ENCODE data around the gene EDA2R. TPM values are rescaled to one million over a fixed set of nuclear protein-coding genes. Genes with fewer than 3 reads are reported as not detected.
A peak's percentile ranks its signal among the peaks of the same experiment; 100 is the strongest.

EDA2R gene, protein sequence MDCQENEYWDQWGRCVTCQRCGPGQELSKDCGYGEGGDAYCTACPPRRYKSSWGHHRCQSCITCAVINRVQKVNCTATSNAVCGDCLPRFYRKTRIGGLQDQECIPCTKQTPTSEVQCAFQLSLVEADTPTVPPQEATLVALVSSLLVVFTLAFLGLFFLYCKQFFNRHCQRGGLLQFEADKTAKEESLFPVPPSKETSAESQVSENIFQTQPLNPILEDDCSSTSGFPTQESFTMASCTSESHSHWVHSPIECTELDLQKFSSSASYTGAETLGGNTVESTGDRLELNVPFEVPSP
- 2.8 and 3.6 TPM in 2 replicates for total RNA-seq
- long read RNA-seq, partial matches to known transcripts, result 0 of 8 reads
- long read RNA-seq, other reads (novel, unspliced or antisense), result 8 of 8 reads

- no peaks in the 10 kb centered on the region for H3K27me3 Mint-ChIP-seq (ENCODE audit: low read depth)
- peaks cover 12% of the 10 kb centered on the region for H3K4me1 Mint-ChIP-seq
- peaks cover 9% of the 10 kb centered on the region for H3K9me3 Mint-ChIP-seq
- no peak within 1 kb of the TSS for H3K27ac Mint-ChIP-seq (ENCODE audit: unreplicated experiment)
- peak within 1 kb of the TSS; percentile 91 for H3K4me3 Mint-ChIP-seq
- no peak for TF ChIP-seq CTCF (conservative IDR thresholded peaks at IDR 0.05)
- peak; percentile 9 for DNase-seq (ENCODE audit: low read depth, low spot score)
- no peaks in the 10 kb centered on the region for H3K36me3 Mint-ChIP-seq (ENCODE audit: low read depth)
Measured at GRCh38 chrX:66638591-66639500, at the start of gene EDA2R. TSS of gene EDA2R (minus strand) at chrX:66639078. CDS start at chrX:66616020, 23,058 bp downstream.

DNA sequence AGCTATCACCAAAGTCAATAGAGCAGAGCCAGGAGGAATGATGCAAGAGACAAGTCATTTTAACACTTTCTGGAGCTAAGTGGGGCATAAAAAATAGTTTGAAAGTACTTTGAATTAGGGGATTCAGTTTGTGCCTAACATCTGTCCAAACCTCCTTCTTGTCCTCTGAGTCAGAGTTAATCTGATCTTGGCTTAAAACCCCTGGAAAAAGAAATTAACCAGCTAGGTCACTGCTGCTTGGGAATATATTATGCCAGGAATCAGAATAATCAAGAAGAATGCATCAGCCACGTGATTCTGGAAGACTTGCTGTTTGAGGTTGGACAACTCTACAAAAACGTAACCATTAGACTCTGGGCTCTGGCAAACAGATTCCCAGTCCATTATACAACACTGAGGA, 45.3 kb upstream of the EDA2R start:
- peaks cover 5% of the 10 kb centered on the region for H3K9me3 Mint-ChIP-seq
- H3K36me3 Mint-ChIP-seq (ENCODE audit: low read depth), result no peaks in the 10 kb centered on the region
- H3K4me1 Mint-ChIP-seq, result no peaks in the 10 kb centered on the region
- H3K27me3 Mint-ChIP-seq (ENCODE audit: low read depth), result no peaks in the 10 kb centered on the region
- no peak for DNase-seq (ENCODE audit: low read depth, low spot score)
- TF ChIP-seq CTCF (conservative IDR thresholded peaks at IDR 0.05), result no peak
- no peak overlapping the region for H3K27ac Mint-ChIP-seq (ENCODE audit: unreplicated experiment)
- H3K4me3 Mint-ChIP-seq, result no peak overlapping the region

DNA sequence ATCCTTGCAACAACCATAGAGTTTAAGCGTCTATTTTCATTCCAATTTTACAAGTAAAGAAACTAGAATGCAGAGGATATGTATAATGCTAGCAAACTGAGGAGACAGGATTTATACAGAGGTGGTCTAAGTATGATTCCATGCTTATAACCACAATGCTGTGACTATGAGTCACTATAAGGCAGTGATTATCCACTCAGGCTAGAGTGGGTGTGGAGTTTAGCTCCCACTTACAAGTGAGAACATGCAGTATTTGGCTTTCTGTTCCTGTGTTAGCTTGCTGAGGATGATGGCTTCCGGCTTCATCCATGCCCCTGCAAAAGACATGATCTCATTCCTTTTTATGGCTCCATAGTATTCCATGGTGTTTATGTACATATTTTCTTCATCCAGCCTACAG, 41.6 kb upstream of the EDA2R start:
- Mint-ChIP-seq H3K27ac (ENCODE audit: unreplicated experiment) (no peak overlapping the region), H3K27me3 (ENCODE audit: low read depth) (peaks cover 3% of the 10 kb centered on the region), H3K4me1 (no peaks in the 10 kb centered on the region), H3K9me3 (peaks cover 8% of the 10 kb centered on the region), H3K4me3 (no peak overlapping the region), H3K36me3 (ENCODE audit: low read depth) (no peaks in the 10 kb centered on the region)
- DNase-seq (ENCODE audit: low read depth, low spot score), result no peak
- TF ChIP-seq CTCF (conservative IDR thresholded peaks at IDR 0.05), result no peak

- peaks cover 8% of the 10 kb centered on the region for H3K9me3 Mint-ChIP-seq
- no peak overlapping the region for H3K27ac Mint-ChIP-seq (ENCODE audit: unreplicated experiment)
- no peak for TF ChIP-seq CTCF (conservative IDR thresholded peaks at IDR 0.05)
- DNase-seq (ENCODE audit: low read depth, low spot score), result no peak
- no peaks in the 10 kb centered on the region for H3K4me1 Mint-ChIP-seq
- no peak overlapping the region for H3K4me3 Mint-ChIP-seq
- no peaks in the 10 kb centered on the region for H3K36me3 Mint-ChIP-seq (ENCODE audit: low read depth)
- H3K27me3 Mint-ChIP-seq (ENCODE audit: low read depth), result peaks cover 3% of the 10 kb centered on the region
Measured at GRCh38 chrX:66677430-66677829, 38.6 kb upstream of the EDA2R start.

DNA sequence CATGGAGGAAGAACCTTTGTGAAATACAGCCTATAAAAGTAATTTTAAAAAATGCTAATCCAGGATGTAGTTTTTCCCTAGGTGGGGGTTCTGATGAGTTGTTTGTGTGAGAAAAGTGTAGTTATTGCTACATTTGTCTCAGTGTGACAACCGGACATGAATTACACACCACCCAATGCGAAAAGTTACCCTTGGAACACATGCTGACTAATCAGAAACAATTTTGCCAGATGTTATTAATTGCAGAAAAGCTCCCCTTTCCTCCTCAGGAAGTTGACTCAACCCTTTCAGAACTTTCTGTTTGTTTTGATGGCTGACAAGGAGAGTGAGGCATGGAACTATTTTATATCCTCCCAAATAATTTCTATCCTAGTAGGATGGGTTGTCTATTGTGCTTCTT, 38.1 kb upstream of the EDA2R start:
- peaks cover 3% of the 10 kb centered on the region for H3K27me3 Mint-ChIP-seq (ENCODE audit: low read depth)
- no peak for TF ChIP-seq CTCF (conservative IDR thresholded peaks at IDR 0.05)
- peaks cover 8% of the 10 kb centered on the region for H3K9me3 Mint-ChIP-seq
- H3K36me3 Mint-ChIP-seq (ENCODE audit: low read depth), result no peaks in the 10 kb centered on the region
- DNase-seq (ENCODE audit: low read depth, low spot score), result no peak
- H3K4me1 Mint-ChIP-seq, result no peaks in the 10 kb centered on the region
- H3K4me3 Mint-ChIP-seq, result no peak overlapping the region
- H3K27ac Mint-ChIP-seq (ENCODE audit: unreplicated experiment), result no peak overlapping the region
